Astrocyte of the cerebellum (primary cell): ENCODE data around the gene TRIM56.
"Not testable (repeated sequence)": the region's sequence is repeated elsewhere in the genome, so short reads cannot be mapped to it uniquely, and the experiment has no call there.

Source experiments
- DNase-seq: peaks from one replicate; pipeline ENCODE4 v3.0.0-alpha.2; 2011; ENCODE audit warnings: low read depth
- H3K4me3 ChIP-seq: 2 replicates; pipeline ENCODE4 v1.5.1; 2011; ENCODE audit warnings: mild to moderate bottlenecking, low read depth, low read length, moderate library complexity
- in situ Hi-C: cut with HindIII; loops from 2 replicates; pipeline ENCODE4 v1.10.0; 2017; ENCODE audit warnings: low sequenced_read_pairs
- TF ChIP-seq, protein P1 (sequence below): IDR thresholded peaks from 2 replicates; pipeline ENCODE4 v1.5.1; 2012; ENCODE audit warnings: low read length, low read depth, moderate library complexity, mild to moderate bottlenecking; ENCODE audit errors: missing control alignments

The TRIM56 gene

DNA sequence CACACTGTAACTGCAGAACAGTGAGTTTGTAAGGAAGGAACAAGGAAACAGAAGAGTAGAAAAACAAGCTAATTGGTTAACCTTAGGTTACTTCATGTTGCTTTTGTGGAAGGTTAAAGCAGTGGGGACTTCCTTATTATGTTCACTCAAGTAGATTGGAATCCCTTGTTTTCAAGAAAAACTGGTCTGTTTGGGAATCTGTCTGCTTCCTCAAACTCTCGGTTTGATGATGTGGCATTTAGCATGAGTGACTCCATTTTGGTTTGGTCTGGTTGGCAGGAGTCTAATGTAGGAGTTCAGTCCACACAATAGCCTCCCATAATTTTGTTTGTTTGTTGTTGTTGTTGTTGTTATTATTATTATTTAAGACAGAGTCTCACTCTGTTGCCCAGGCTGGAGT lies 3.8 kb upstream of the TRIM56 start:
- no peak overlapping the region for H3K4me3 ChIP-seq
- in situ Hi-C loops: loop anchor here (10.0 kb wide), 1 partner anchor 197 kb away; the partner anchor contains the start of gene UFSP1
- DNase-seq: no peak
- TF ChIP-seq, protein P1, sequence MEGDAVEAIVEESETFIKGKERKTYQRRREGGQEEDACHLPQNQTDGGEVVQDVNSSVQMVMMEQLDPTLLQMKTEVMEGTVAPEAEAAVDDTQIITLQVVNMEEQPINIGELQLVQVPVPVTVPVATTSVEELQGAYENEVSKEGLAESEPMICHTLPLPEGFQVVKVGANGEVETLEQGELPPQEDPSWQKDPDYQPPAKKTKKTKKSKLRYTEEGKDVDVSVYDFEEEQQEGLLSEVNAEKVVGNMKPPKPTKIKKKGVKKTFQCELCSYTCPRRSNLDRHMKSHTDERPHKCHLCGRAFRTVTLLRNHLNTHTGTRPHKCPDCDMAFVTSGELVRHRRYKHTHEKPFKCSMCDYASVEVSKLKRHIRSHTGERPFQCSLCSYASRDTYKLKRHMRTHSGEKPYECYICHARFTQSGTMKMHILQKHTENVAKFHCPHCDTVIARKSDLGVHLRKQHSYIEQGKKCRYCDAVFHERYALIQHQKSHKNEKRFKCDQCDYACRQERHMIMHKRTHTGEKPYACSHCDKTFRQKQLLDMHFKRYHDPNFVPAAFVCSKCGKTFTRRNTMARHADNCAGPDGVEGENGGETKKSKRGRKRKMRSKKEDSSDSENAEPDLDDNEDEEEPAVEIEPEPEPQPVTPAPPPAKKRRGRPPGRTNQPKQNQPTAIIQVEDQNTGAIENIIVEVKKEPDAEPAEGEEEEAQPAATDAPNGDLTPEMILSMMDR: no peak

DNA sequence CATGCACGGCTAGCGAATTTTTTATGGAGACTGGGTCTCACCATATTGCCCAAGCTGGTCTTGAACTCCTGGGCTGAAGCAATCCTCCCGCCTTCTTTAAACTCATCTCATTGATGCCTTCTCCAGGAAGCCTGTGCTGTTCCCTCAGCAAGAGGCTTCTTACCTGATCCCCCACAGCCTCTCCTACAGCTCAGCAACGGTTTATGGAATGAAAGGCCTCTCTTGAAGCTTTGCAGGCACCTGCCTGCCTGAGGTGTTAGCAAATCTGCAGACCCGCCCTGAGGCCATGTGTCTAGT lies 468 bp upstream of the TRIM56 start:
- TF ChIP-seq, protein P1: no peak
- in situ Hi-C loops: loop anchor here (10.0 kb wide), 1 partner anchor 200 kb away; the partner anchor contains the start of gene UFSP1
- peak overlapping the region; percentile 55 for H3K4me3 ChIP-seq
- DNase-seq: no peak

DNA sequence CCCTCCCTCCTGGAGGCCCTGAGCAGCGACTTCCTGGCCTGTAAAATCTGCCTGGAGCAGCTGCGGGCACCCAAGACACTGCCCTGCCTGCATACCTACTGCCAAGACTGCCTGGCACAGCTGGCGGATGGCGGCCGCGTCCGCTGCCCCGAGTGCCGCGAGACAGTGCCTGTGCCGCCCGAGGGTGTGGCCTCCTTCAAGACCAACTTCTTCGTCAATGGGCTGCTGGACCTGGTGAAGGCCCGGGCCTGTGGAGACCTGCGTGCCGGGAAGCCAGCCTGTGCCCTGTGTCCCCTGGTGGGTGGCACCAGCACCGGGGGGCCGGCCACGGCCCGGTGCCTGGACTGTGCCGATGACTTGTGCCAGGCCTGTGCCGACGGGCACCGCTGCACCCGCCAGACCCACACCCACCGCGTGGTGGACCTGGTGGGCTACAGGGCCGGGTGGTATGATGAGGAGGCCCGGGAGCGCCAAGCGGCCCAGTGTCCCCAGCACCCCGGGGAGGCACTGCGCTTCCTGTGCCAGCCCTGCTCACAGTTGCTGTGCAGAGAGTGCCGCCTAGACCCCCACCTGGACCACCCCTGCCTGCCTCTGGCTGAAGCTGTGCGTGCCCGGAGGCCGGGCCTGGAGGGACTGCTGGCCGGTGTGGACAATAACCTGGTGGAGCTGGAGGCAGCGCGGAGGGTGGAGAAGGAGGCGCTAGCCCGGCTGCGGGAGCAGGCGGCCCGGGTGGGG lies 2.2 kb downstream of the TRIM56 start:
- no peak for DNase-seq
- in situ Hi-C loops: loop anchor here (10.0 kb wide), 1 partner anchor 203 kb away; the partner anchor contains the start of gene UFSP1
- TF ChIP-seq, protein P1: no peak
- no peak overlapping the region for H3K4me3 ChIP-seq

DNA sequence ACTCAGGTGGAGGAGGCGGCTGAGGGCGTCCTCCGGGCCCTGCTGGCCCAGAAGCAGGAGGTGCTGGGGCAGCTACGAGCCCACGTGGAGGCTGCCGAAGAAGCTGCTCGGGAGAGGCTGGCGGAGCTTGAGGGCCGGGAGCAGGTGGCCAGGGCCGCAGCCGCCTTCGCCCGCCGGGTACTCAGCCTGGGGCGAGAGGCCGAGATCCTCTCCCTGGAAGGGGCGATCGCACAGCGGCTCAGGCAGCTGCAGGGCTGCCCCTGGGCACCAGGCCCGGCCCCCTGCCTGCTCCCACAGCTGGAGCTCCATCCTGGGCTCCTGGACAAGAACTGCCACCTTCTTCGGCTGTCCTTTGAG lies 2.8 kb downstream of the TRIM56 start:
- no peak overlapping the region for H3K4me3 ChIP-seq
- DNase-seq: no peak
- in situ Hi-C loops: loop anchor here (10.0 kb wide), 1 partner anchor 203 kb away; the partner anchor contains the start of gene UFSP1
- TF ChIP-seq, protein P1: no peak

DNA sequence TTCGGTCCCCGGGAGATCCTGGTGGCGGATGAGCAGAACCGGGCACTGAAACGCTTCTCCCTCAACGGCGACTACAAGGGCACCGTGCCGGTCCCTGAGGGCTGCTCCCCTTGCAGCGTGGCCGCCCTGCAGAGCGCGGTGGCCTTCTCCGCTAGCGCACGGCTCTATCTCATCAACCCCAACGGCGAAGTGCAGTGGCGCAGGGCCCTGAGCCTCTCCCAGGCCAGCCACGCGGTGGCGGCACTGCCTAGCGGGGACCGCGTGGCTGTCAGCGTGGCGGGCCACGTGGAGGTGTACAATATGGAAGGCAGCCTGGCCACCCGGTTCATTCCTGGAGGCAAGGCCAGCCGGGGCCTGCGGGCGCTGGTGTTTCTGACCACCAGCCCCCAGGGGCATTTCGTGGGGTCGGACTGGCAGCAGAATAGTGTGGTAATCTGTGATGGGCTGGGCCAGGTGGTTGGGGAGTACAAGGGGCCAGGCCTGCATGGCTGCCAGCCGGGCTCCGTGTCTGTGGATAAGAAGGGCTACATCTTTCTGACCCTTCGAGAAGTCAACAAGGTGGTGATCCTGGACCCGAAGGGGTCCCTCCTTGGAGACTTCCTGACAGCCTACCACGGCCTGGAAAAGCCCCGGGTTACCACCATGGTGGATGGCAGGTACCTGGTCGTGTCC lies 3.7 kb downstream of the TRIM56 start:
- TF ChIP-seq, protein P1: no peak
- in situ Hi-C loops: loop anchor here (10.0 kb wide), 1 partner anchor 204 kb away; the partner anchor contains the start of gene UFSP1
- DNase-seq: no peak
- no peak overlapping the region for H3K4me3 ChIP-seq

DNA sequence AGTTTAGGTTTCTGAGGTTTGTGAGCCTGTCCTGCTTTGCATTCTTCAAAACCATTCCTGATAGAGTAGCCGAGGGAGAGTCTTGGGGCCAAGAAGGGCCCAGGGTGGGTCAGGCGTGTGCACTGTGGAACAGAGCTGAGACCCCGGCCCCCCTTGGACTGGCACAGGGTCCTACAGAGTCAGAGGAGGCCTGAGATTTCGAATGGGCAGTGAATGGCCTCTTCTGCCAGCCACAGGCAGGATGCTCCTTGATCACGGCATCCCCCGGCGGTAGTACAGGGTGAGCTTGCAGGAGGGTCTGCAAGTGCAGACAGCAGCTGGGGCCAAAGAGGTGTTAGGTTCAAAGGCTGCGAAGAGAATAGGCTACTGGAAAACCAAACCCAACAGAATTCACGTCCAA lies 4.6 kb downstream of the TRIM56 start:
- TF ChIP-seq, protein P1: no peak
- no peak overlapping the region for H3K4me3 ChIP-seq
- in situ Hi-C loops: loop anchor here (10.0 kb wide), 1 partner anchor 205 kb away; the partner anchor contains the start of gene UFSP1
- DNase-seq: no peak

DNA sequence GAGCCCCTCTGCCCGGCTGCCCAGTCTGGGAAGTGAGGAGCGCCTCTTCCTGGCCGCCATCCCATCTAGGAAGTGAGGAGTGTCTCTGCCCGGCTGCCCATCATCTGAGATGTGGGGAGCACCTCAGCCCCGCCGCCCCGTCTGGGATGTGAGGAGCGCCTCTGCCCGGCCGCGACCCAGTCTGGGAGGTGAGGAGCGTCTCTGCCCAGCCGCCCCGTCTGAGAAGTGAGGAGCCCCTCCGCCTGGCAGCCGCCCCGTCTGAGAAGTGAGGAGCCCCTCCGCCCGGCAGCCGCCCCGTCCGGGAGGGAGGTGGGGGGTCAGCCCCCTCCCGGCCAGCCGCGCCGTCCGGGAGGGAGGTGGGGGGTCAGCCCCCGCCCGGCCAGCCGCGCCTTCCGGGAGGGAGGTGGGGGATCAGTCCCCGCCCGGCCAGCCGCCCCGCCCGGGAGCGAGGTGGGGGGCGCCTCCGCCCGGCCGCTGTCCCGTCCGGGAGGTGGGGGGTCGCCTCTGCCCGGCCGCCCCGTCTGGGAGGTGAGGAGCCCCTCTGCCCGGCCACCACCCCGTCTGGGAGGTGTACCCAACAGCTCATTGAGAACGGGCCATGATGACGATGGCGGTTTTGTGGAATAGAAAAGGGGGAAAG lies 7.1 kb downstream of the TRIM56 start:
- H3K4me3 ChIP-seq, DNase-seq, in situ Hi-C loops: not testable (repeated sequence)
